ENCODE measurements around the gene PPFIA1. TPM values are rescaled to one million over a fixed set of nuclear protein-coding genes. Genes with fewer than 3 reads are reported as not detected.

The PPFIA1 gene
- total and polyA plus RNA-seq, 2 of the 8 experiments (the other 6 are each of a cell fraction or from before 2014, with no cell fraction given), result 44.3 to 73.5 TPM

GRCh38 chr11:70240337-70240736, 30.2 kb upstream of the PPFIA1 start:
- H3K27ac ChIP-seq (ENCODE audit: low read depth, low read length), result no peak overlapping the region
- H4K8ac ChIP-seq (ENCODE audit: extremely low read depth, insufficient read depth, low read length), result no peak overlapping the region
- no peak overlapping the region for H3K4me2 ChIP-seq (ENCODE audit: insufficient read depth in 1 of 2, low read depth in 2 of 2, low read length in 2 of 2)
- no peaks in the 10 kb centered on the region for H3K36me3 ChIP-seq (ENCODE audit: control insufficient read depth in 2 of 4, insufficient read depth in 4 of 4, low read length in 3 of 4)
- POLR2A ChIA-PET (ENCODE audit: partially characterized antibody), result interaction anchor here (0.5 kb wide), 1 partner anchor 43 kb away, joined by 3 read pairs; no protein-coding TSS in a partner anchor
- no peak for FAIRE-seq
- H3K9me3 ChIP-seq (ENCODE audit: insufficient read depth in 2 of 2, low read depth in 1 of 2, low read length in 1 of 2), result no peaks in the 10 kb centered on the region
- H3K79me2 ChIP-seq (ENCODE audit: control insufficient read depth in 1 of 2, insufficient read depth in 2 of 2, low read length in 2 of 2), result no peaks in the 10 kb centered on the region
- H4K91ac ChIP-seq (replicated peaks; ENCODE audit: insufficient read length, low read length), result no peak overlapping the region
- H3K56ac ChIP-seq (replicated peaks; ENCODE audit: insufficient read length, low read depth, low read length), result no peak overlapping the region
- 0 out of 2 replicates have a peak overlapping the region, but pooled peaks have one; percentile 28 for H2AFZ ChIP-seq (ENCODE audit: low read length)
- no peaks in the 10 kb centered on the region for H3K4me1 ChIP-seq (replicated peaks in 1 of 4; ENCODE audit: control insufficient read depth in 3 of 4, insufficient read depth in 4 of 4, low read length in 3 of 4)
- no peaks in the 10 kb centered on the region for H4K20me1 ChIP-seq (replicated peaks in 1 of 2; ENCODE audit: control insufficient read depth in 1 of 2, insufficient read depth in 2 of 2, low read length in 2 of 2)
- H4K5ac ChIP-seq (ENCODE audit: insufficient read length, low read depth, low read length), result no peak overlapping the region
- no peaks in the 10 kb centered on the region; a peak in 1 of 7 replicates for H3K27me3 ChIP-seq (replicated peaks in 1 of 4; ENCODE audit: control insufficient read depth in 3 of 4, extremely low read depth in 1 of 4, insufficient read depth in 3 of 4, low read length in 3 of 4)
- H2BK12ac ChIP-seq (ENCODE audit: low read depth, low read length), result peak overlapping the region; percentile 92
- no peaks in the 10 kb centered on the region for H3K79me1 ChIP-seq (ENCODE audit: low read depth, low read length)
- no peak overlapping the region for H3K9ac ChIP-seq (replicated peaks in 1 of 4; ENCODE audit: extremely low read depth in 1 of 4, low read depth in 3 of 4, low read length in 3 of 4)
- DNase-seq (ENCODE audit: low read depth in 1 of 2, low spot score in 2 of 2), result no peak
- CTCF ChIA-PET (ENCODE audit: partially characterized antibody), result interaction anchor here (0.9 to 1.6 kb wide), 3 partner anchors 12 to 345 kb away, joined by 3 to 4 read pairs (median 3); no protein-coding TSS in a partner anchor
- no peak overlapping the region for H3K4me3 ChIP-seq (ENCODE audit: extremely low read depth in 1 of 4, insufficient read depth in 2 of 4, low read depth in 3 of 4, low read length in 4 of 4)
- H2BK120ac ChIP-seq (replicated peaks; ENCODE audit: low read depth, low read length), result no peak overlapping the region
- H2BK5ac ChIP-seq (ENCODE audit: low read depth, low read length), result no peak overlapping the region
- no peak overlapping the region for H2BK15ac ChIP-seq (ENCODE audit: low read length)
- H3K14ac ChIP-seq (ENCODE audit: insufficient read length), result no peak overlapping the region
- no peak overlapping the region for H3K23ac ChIP-seq (ENCODE audit: insufficient read length)
- no peak overlapping the region for H2AK5ac ChIP-seq (ENCODE audit: low read depth, low read length)
- H3K23me2 ChIP-seq (ENCODE audit: low read depth, low read length), result no peaks in the 10 kb centered on the region
- H3K18ac ChIP-seq (ENCODE audit: extremely low read depth, low read length), result no peak overlapping the region; the same call in 1 of the 2 replicates
- 89% methylated on average over 16 of the region's 16 CpGs; no CpG with 5 or more reads in 1 of the 2 experiments for WGBS, 2 experiments (ENCODE audit: extremely low coverage in 1 of 2, insufficient coverage in 1 of 2, insufficient read length in 1 of 2, insufficient replicate concordance in 2 of 2, low coverage in 1 of 2, low lambda C conversion rate in 2 of 2, missing lambda C conversion rate in 1 of 2)
- H3K4ac ChIP-seq (replicated peaks; ENCODE audit: insufficient read length, low read depth, low read length), result no peak overlapping the region
- no peak overlapping the region; the same call in 1 of the 2 replicates for H2BK20ac ChIP-seq (ENCODE audit: low read length)
- no peak for TF ChIP-seq SRF (IDR thresholded peaks at IDR 0.05; ENCODE audit: low read depth, low read length)
- no peak for TF ChIP-seq TAF7 (optimal IDR thresholded peaks at IDR 0.05; ENCODE audit: borderline replicate concordance, low read depth, low read length)
- TF ChIP-seq TBP (IDR thresholded peaks at IDR 0.05; ENCODE audit: low read depth, low read length), result no peak
- TF ChIP-seq RAD21 (IDR thresholded peaks at IDR 0.05 in 1 of 2, conservative IDR thresholded peaks at IDR 0.05 in 1 of 2; ENCODE audit: low read depth in 2 of 2, low read length in 2 of 2), result no peak
- no peak for TF ChIP-seq SIRT6 (IDR thresholded peaks at IDR 0.05; ENCODE audit: low read length)
- no peak for TF ChIP-seq CTBP2 (IDR thresholded peaks at IDR 0.05; ENCODE audit: borderline replicate concordance, insufficient read depth, insufficient read length, low read length)
- no peak for TF ChIP-seq CBX5 (IDR thresholded peaks at IDR 0.05; ENCODE audit: low read depth, low read length)
- TF ChIP-seq, protein P1, sequence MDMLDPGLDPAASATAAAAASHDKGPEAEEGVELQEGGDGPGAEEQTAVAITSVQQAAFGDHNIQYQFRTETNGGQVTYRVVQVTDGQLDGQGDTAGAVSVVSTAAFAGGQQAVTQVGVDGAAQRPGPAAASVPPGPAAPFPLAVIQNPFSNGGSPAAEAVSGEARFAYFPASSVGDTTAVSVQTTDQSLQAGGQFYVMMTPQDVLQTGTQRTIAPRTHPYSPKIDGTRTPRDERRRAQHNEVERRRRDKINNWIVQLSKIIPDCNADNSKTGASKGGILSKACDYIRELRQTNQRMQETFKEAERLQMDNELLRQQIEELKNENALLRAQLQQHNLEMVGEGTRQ (IDR thresholded peaks at IDR 0.05; ENCODE audit: low read length), result no peak
- TF ChIP-seq ZNF274 (IDR thresholded peaks at IDR 0.05; ENCODE audit: borderline replicate concordance, extremely low read depth, low read length), result no peak
- TF ChIP-seq KDM5A (IDR thresholded peaks at IDR 0.05; ENCODE audit: low read length), result no peak
- no peak for TF ChIP-seq YY1 (IDR thresholded peaks at IDR 0.05; ENCODE audit: low read depth, low read length)
- no peak for TF ChIP-seq POU5F1 (IDR thresholded peaks at IDR 0.05; ENCODE audit: low read depth, low read length)
- TF ChIP-seq ASH2L (IDR thresholded peaks at IDR 0.05; ENCODE audit: low read length), result no peak

Data from H1 (cell line).